ENCODE measurements around the gene IRF4.

DNA sequence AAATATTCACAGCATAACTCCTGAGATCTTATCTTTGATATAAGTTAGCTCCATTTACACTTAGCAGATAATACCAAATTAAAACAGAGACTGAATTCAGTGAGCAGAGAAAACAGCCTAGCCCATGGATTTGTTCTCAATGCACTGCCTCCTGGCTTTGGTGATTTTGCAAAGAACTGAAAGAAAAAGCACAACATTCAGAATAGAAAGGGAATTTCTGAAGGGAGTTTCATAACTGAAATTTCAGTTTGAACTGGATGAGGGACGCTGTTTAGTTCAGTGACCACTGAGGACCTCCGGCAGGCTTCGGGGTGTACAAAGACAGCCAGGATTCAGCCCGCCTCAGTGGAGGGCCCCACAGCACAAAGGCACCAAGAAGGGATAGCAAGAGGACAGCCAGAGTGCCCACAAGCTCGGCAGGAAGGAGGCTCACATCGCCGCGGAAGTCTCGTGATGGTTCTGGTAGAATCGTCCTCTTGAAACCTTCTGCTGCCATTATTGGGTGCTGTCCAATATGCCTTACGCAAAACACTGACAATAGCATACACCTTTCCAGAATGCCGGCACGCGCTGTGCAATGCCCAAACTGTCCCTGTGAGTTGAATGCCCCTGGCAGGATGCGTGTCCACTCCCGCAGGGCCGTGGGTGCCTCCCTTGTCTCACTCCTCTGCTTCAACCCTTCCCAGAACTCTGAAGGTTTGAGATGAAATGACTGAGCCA is 9.7 kb upstream of the IRF4 start:
- TF ChIP-seq, protein P1, sequence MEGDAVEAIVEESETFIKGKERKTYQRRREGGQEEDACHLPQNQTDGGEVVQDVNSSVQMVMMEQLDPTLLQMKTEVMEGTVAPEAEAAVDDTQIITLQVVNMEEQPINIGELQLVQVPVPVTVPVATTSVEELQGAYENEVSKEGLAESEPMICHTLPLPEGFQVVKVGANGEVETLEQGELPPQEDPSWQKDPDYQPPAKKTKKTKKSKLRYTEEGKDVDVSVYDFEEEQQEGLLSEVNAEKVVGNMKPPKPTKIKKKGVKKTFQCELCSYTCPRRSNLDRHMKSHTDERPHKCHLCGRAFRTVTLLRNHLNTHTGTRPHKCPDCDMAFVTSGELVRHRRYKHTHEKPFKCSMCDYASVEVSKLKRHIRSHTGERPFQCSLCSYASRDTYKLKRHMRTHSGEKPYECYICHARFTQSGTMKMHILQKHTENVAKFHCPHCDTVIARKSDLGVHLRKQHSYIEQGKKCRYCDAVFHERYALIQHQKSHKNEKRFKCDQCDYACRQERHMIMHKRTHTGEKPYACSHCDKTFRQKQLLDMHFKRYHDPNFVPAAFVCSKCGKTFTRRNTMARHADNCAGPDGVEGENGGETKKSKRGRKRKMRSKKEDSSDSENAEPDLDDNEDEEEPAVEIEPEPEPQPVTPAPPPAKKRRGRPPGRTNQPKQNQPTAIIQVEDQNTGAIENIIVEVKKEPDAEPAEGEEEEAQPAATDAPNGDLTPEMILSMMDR (IDR thresholded peaks at IDR 0.05): no peak
- TF ChIP-seq POLR2A (IDR thresholded peaks at IDR 0.05): no peak
